GM23338 (cell line): Measurements from ENCODE around the gene HEXD. TPM values are rescaled to one million over a fixed set of nuclear protein-coding genes. Genes with fewer than 3 reads are reported as not detected.

Source experiments
- ATAC-seq: fragments of 200-7000 bp; cut with Tn5 transposase; 3 replicates; pipeline ENCODE4 v1.9.1; 2020
- DNase-seq: peaks from one replicate; pipeline ENCODE4 v3.0.0-alpha.2; 2015; ENCODE audit warnings: low spot score
- H2AFZ ChIP-seq: fragments of 200-600 bp; sonication (generic); 2 replicates; pipeline ENCODE4 v1.8.0; 2016; ENCODE audit warnings: antibody characterized with exemption, mild to moderate bottlenecking, moderate library complexity
- H3F3A ChIP-seq: fragments of 200-600 bp; sonication (generic); replicated peaks from 2 replicates; pipeline ENCODE4 v1.8.0; 2017; ENCODE audit warnings: antibody characterized with exemption, mixed run types, low read depth
- H3K27ac ChIP-seq: fragments of 200-600 bp; sonication (generic); 2 replicates; pipeline ENCODE4 v1.6.1; 2016; ENCODE audit warnings: low read depth
- H3K27me3 ChIP-seq: fragments of 200-600 bp; sonication (generic); 2 replicates; pipeline ENCODE4 v1.8.0; 2016; ENCODE audit warnings: mild to moderate bottlenecking, mixed run types, moderate library complexity; ENCODE audit not compliant: insufficient read depth
- H3K36me3 ChIP-seq: fragments of 200-600 bp; sonication (generic); 2 replicates; pipeline ENCODE4 v1.8.0; 2016; ENCODE audit warnings: mild to moderate bottlenecking; ENCODE audit not compliant: insufficient read depth
- H3K4me1 ChIP-seq: fragments of 200-600 bp; sonication (generic); 2 replicates; pipeline ENCODE4 v1.8.0; 2016; ENCODE audit warnings: mild to moderate bottlenecking, moderate library complexity; ENCODE audit not compliant: insufficient read depth
- H3K4me2 ChIP-seq: fragments of 200-600 bp; sonication (generic); 2 replicates; pipeline ENCODE4 v1.7.1; 2017; ENCODE audit warnings: mixed run types
- H3K4me3 ChIP-seq: fragments of 200-600 bp; sonication (generic); 2 replicates; pipeline ENCODE4 v1.6.1; 2016; ENCODE audit warnings: mixed run types
- H3K79me2 ChIP-seq: fragments of 200-600 bp; sonication (generic); replicated peaks from 2 replicates; pipeline ENCODE4 v1.8.0; 2017; ENCODE audit warnings: mild to moderate bottlenecking; ENCODE audit not compliant: insufficient read depth
- H3K9me2 ChIP-seq: fragments of 200-600 bp; sonication (generic); 2 replicates; pipeline ENCODE4 v1.8.0; 2017; ENCODE audit not compliant: insufficient read depth
- H4K20me1 ChIP-seq: fragments of 200-600 bp; sonication (generic); replicated peaks from 2 replicates; pipeline ENCODE4 v1.8.0; 2017; ENCODE audit warnings: mild to moderate bottlenecking; ENCODE audit not compliant: insufficient read depth
- H3K27ac Mint-ChIP-seq: 2 replicates; pipeline ENCODE4 v1.8.0; 2020; ENCODE audit warnings: inconsistent platforms, mild to moderate bottlenecking, moderate library complexity, mixed read lengths
- H3K27me3 Mint-ChIP-seq: 3 replicates; pipeline ENCODE4 v1.8.0; 2022; ENCODE audit warnings: low read depth, mild to moderate bottlenecking, moderate library complexity, mixed read lengths, inconsistent platforms; ENCODE audit not compliant: insufficient read depth, poor library complexity
- H3K36me3 Mint-ChIP-seq: 3 replicates; pipeline ENCODE4 v1.8.0; 2021; ENCODE audit warnings: low read depth, mild to moderate bottlenecking, inconsistent platforms, moderate library complexity, mixed read lengths
- H3K4me1 Mint-ChIP-seq: 3 replicates; pipeline ENCODE4 v1.8.0; 2020; ENCODE audit warnings: mild to moderate bottlenecking, inconsistent platforms, mixed read lengths
- H3K4me3 Mint-ChIP-seq: 3 replicates; pipeline ENCODE4 v1.8.0; 2021; ENCODE audit warnings: moderate library complexity, mild to moderate bottlenecking, inconsistent platforms, mixed read lengths
- H3K9me3 Mint-ChIP-seq: 3 replicates; pipeline ENCODE4 v1.8.0; 2020; ENCODE audit warnings: moderate library complexity, mild to moderate bottlenecking, inconsistent platforms, mixed read lengths
- EZH2phosphoT487 ChIP-seq: fragments of 200-600 bp; sonication (generic); IDR thresholded peaks from one replicate; pipeline ENCODE4 v1.8.1; 2018; ENCODE audit warnings: antibody characterized with exemption; ENCODE audit not compliant: unreplicated experiment
- NANOG ChIP-seq: IDR thresholded peaks from 2 replicates; pipeline ENCODE4 v1.6.1; 2016; ENCODE audit warnings: antibody characterized with exemption, borderline replicate concordance
- STAT1 ChIP-seq: IDR thresholded peaks from one replicate; pipeline ENCODE4 v1.6.1; 2016; ENCODE audit warnings: antibody characterized with exemption; ENCODE audit not compliant: unreplicated experiment
- ZNF114 ChIP-seq: fragments of 250-450 bp; sonication (Bioruptor Pico); IDR thresholded peaks from 2 replicates; pipeline ENCODE4 v1.5.0; 2020; ENCODE audit warnings: mild to moderate bottlenecking, moderate library complexity
- polyA plus RNA-seq: library from polyadenylated mRNA; unstranded; fragments of >200 nt; fragmentation: Nextera tagmentation; extraction: Ambion mirVana; gene quantifications from 2 replicates; pipeline ENCODE4 v1.2.1, GENCODE V29; 2016
- total RNA-seq: library from RNA; depleted of rRNA; stranded (reverse); fragments of >200 nt; shearing (Covaris generic); gene quantifications from 2 replicates; pipeline ENCODE4 v1.2.3, GENCODE V29; 2014
- TF ChIP-seq, protein P1 (sequence below), 2 experiments: fragments of 200-600 bp in 1 of 2; sonication (generic) in 1 of 2; conservative IDR thresholded peaks; 2 replicates each; pipeline versions ENCODE4 v1.5.1 to v1.6.1; 2016 to 2017; ENCODE audit warnings: antibody characterized with exemption in 2 of 2, low read depth in 2 of 2, mild to moderate bottlenecking in 2 of 2, moderate library complexity in 1 of 2
- TF ChIP-seq, protein P2 (sequence below): fragments of 250-450 bp; sonication (Bioruptor Pico); IDR thresholded peaks from 2 replicates; pipeline ENCODE4 v1.5.0; 2020; ENCODE audit warnings: mild to moderate bottlenecking, moderate library complexity
- TF ChIP-seq, protein P3 (sequence below): IDR thresholded peaks from one replicate; pipeline ENCODE4 v1.6.1; 2018; ENCODE audit warnings: antibody characterized with exemption; ENCODE audit not compliant: unreplicated experiment

Gene HEXD
- total and polyA plus RNA-seq, 2 experiments from 2014 or later, result 11.9 to 31.1 TPM

DNA sequence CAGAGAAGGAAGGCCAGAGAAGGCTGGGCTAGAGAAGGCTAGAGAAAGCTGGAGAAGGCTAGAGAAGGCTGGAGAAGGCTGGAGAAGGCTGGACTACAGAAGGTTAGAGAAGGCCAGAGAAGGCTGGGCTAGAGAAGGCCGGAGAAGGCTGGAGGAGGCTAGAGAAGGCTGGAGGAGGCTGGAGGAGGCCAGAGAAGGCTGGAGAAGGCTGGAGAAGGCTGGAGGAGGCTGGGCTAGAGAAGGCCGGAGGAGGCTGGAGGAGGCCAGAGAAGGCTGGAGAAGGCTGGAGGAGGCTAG lies 6.7 kb downstream of the HEXD start:
- Histone ChIP-seq H3K4me1 (no peaks in the 10 kb centered on the region), H3K27ac (no peak overlapping the region), H3K36me3 (no peaks in the 10 kb centered on the region), H3F3A (no peaks in the 10 kb centered on the region; the same call in 1 of the 2 replicates), H3K79me2 (no peaks in the 10 kb centered on the region), H3K4me3 (no peak overlapping the region), H3K27me3 (no peaks in the 10 kb centered on the region), H3K9me2 (no peaks in the 10 kb centered on the region), H3K4me2 (no peak overlapping the region), H2AFZ (no peak overlapping the region), H4K20me1 (no peaks in the 10 kb centered on the region; the same call in 1 of the 2 replicates)
- ATAC-seq, result no peak
- no peak for DNase-seq
- TF ChIP-seq, protein P1, sequence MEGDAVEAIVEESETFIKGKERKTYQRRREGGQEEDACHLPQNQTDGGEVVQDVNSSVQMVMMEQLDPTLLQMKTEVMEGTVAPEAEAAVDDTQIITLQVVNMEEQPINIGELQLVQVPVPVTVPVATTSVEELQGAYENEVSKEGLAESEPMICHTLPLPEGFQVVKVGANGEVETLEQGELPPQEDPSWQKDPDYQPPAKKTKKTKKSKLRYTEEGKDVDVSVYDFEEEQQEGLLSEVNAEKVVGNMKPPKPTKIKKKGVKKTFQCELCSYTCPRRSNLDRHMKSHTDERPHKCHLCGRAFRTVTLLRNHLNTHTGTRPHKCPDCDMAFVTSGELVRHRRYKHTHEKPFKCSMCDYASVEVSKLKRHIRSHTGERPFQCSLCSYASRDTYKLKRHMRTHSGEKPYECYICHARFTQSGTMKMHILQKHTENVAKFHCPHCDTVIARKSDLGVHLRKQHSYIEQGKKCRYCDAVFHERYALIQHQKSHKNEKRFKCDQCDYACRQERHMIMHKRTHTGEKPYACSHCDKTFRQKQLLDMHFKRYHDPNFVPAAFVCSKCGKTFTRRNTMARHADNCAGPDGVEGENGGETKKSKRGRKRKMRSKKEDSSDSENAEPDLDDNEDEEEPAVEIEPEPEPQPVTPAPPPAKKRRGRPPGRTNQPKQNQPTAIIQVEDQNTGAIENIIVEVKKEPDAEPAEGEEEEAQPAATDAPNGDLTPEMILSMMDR (conservative IDR thresholded peaks at IDR 0.05; ENCODE audit: low read depth in 2 of 2), result no peak
- no peak for TF ChIP-seq EZH2phosphoT487
- TF ChIP-seq, protein P2, sequence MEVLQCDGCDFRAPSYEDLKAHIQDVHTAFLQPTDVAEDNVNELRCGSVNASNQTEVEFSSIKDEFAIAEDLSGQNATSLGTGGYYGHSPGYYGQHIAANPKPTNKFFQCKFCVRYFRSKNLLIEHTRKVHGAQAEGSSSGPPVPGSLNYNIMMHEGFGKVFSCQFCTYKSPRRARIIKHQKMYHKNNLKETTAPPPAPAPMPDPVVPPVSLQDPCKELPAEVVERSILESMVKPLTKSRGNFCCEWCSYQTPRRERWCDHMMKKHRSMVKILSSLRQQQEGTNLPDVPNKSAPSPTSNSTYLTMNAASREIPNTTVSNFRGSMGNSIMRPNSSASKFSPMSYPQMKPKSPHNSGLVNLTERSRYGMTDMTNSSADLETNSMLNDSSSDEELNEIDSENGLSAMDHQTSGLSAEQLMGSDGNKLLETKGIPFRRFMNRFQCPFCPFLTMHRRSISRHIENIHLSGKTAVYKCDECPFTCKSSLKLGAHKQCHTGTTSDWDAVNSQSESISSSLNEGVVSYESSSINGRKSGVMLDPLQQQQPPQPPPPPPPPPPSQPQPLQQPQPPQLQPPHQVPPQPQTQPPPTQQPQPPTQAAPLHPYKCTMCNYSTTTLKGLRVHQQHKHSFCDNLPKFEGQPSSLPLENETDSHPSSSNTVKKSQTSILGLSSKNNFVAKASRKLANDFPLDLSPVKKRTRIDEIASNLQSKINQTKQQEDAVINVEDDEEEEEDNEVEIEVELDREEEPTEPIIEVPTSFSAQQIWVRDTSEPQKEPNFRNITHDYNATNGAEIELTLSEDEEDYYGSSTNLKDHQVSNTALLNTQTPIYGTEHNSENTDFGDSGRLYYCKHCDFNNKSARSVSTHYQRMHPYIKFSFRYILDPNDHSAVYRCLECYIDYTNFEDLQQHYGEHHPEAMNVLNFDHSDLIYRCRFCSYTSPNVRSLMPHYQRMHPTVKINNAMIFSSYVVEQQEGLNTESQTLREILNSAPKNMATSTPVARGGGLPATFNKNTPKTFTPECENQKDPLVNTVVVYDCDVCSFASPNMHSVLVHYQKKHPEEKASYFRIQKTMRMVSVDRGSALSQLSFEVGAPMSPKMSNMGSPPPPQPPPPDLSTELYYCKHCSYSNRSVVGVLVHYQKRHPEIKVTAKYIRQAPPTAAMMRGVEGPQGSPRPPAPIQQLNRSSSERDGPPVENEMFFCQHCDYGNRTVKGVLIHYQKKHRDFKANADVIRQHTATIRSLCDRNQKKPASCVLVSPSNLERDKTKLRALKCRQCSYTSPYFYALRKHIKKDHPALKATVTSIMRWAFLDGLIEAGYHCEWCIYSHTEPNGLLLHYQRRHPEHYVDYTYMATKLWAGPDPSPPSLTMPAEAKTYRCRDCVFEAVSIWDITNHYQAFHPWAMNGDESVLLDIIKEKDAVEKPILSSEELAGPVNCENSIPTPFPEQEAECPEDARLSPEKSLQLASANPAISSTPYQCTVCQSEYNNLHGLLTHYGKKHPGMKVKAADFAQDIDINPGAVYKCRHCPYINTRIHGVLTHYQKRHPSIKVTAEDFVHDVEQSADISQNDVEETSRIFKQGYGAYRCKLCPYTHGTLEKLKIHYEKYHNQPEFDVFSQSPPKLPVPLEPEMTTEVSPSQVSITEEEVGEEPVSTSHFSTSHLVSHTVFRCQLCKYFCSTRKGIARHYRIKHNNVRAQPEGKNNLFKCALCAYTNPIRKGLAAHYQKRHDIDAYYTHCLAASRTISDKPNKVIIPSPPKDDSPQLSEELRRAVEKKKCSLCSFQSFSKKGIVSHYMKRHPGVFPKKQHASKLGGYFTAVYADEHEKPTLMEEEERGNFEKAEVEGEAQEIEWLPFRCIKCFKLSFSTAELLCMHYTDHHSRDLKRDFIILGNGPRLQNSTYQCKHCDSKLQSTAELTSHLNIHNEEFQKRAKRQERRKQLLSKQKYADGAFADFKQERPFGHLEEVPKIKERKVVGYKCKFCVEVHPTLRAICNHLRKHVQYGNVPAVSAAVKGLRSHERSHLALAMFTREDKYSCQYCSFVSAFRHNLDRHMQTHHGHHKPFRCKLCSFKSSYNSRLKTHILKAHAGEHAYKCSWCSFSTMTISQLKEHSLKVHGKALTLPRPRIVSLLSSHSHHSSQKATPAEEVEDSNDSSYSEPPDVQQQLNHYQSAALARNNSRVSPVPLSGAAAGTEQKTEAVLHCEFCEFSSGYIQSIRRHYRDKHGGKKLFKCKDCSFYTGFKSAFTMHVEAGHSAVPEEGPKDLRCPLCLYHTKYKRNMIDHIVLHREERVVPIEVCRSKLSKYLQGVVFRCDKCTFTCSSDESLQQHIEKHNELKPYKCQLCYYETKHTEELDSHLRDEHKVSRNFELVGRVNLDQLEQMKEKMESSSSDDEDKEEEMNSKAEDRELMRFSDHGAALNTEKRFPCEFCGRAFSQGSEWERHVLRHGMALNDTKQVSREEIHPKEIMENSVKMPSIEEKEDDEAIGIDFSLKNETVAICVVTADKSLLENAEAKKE (CRISPR knock-in tag), result no peak
- no peak for TF ChIP-seq NANOG
- TF ChIP-seq STAT1, result no peak
- TF ChIP-seq ZNF114, result no peak
- TF ChIP-seq, protein P3, sequence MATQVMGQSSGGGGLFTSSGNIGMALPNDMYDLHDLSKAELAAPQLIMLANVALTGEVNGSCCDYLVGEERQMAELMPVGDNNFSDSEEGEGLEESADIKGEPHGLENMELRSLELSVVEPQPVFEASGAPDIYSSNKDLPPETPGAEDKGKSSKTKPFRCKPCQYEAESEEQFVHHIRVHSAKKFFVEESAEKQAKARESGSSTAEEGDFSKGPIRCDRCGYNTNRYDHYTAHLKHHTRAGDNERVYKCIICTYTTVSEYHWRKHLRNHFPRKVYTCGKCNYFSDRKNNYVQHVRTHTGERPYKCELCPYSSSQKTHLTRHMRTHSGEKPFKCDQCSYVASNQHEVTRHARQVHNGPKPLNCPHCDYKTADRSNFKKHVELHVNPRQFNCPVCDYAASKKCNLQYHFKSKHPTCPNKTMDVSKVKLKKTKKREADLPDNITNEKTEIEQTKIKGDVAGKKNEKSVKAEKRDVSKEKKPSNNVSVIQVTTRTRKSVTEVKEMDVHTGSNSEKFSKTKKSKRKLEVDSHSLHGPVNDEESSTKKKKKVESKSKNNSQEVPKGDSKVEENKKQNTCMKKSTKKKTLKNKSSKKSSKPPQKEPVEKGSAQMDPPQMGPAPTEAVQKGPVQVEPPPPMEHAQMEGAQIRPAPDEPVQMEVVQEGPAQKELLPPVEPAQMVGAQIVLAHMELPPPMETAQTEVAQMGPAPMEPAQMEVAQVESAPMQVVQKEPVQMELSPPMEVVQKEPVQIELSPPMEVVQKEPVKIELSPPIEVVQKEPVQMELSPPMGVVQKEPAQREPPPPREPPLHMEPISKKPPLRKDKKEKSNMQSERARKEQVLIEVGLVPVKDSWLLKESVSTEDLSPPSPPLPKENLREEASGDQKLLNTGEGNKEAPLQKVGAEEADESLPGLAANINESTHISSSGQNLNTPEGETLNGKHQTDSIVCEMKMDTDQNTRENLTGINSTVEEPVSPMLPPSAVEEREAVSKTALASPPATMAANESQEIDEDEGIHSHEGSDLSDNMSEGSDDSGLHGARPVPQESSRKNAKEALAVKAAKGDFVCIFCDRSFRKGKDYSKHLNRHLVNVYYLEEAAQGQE, result no peak
- Mint-ChIP-seq H3K4me1 (no peaks in the 10 kb centered on the region; the same call in 2 of the 3 replicates), H3K9me3 (peaks cover 25% of the 10 kb centered on the region), H3K27me3 (peaks cover 24% of the 10 kb centered on the region), H3K27ac (no peak overlapping the region), H3K36me3 (peaks cover 44% of the 10 kb centered on the region), H3K4me3 (no peak overlapping the region)
